HepG2 (cell line): Measurements from ENCODE around the gene CPXM1. TPM values are rescaled to one million over a fixed set of nuclear protein-coding genes. Genes with fewer than 3 reads are reported as not detected.

Source experiments
- ASH2L ChIP-seq: fragments of 300-600, 200-600 bp; sonication (generic); IDR thresholded peaks from 2 replicates; pipeline ENCODE4 v1.7.0; 2017; ENCODE audit warnings: low read depth, mild to moderate bottlenecking, moderate library complexity, mixed read lengths, low read length; ENCODE audit not compliant: insufficient read length
- ATF2 ChIP-seq: sonication (generic); formaldehyde crosslinking; IDR thresholded peaks from 2 replicates; pipeline ENCODE4 v1.4.0; 2020; ENCODE audit warnings: missing genetic modification reagents
- BRCA1 ChIP-seq: sonication (generic); formaldehyde crosslinking; IDR thresholded peaks from 2 replicates; pipeline ENCODE4 v1.4.0; 2020; ENCODE audit warnings: missing genetic modification reagents
- CENPX ChIP-seq: sonication (generic); formaldehyde crosslinking; IDR thresholded peaks from 2 replicates; pipeline ENCODE4 v1.9.0; 2021; ENCODE audit warnings: mild to moderate bottlenecking, missing genetic modification reagents, moderate library complexity
- DPF2 ChIP-seq: sonication (generic); formaldehyde crosslinking; IDR thresholded peaks from 2 replicates; pipeline ENCODE4 v1.4.0; 2020; ENCODE audit warnings: mild to moderate bottlenecking, low read depth, missing genetic modification reagents, borderline replicate concordance
- EED ChIP-seq: sonication (generic); formaldehyde crosslinking; IDR thresholded peaks from 2 replicates; pipeline ENCODE4 v1.5.0; 2020; ENCODE audit warnings: mild to moderate bottlenecking, missing genetic modification reagents
- FOXP4 ChIP-seq: sonication (generic); formaldehyde crosslinking; IDR thresholded peaks from 2 replicates; pipeline ENCODE4 v1.4.0; 2020; ENCODE audit warnings: missing genetic modification reagents
- HIC2 ChIP-seq: sonication (generic); formaldehyde crosslinking; IDR thresholded peaks from 2 replicates; pipeline ENCODE4 v1.9.0; 2022; ENCODE audit warnings: low read depth, missing genetic modification reagents
- NBN ChIP-seq: fragments of 450-650 bp; conservative IDR thresholded peaks from 2 replicates; pipeline ENCODE4 v1.6.1; 2017
- RFX1 ChIP-seq: fragments of 450-650 bp; IDR thresholded peaks from 2 replicates; pipeline ENCODE4 v1.6.1; 2017
- ZBTB1 ChIP-seq: sonication (generic); formaldehyde crosslinking; IDR thresholded peaks from 2 replicates; pipeline ENCODE4 v1.4.0; 2020; ENCODE audit warnings: missing genetic modification reagents, borderline replicate concordance
- ZBTB44 ChIP-seq: sonication (generic); formaldehyde crosslinking; IDR thresholded peaks from 2 replicates; pipeline ENCODE4 v1.4.0; 2020; ENCODE audit warnings: missing genetic modification reagents
- ZFP1 ChIP-seq: IDR thresholded peaks from 2 replicates; pipeline ENCODE4 v1.6.1; 2016
- polyA plus RNA-seq, 8 experiments: library from polyadenylated mRNA; depleted of rRNA in 3 of 8; stranded (reverse) in 7 of 8; unstranded in 1 of 8; fragments of >200 nt; fragmentation: Illumina TruSeq in 4 of 8; extraction: Trizol in 4 of 8; gene quantifications; 2 replicates each; pipeline versions ENCODE4 v1.2.1 to v1.2.3, GENCODE V29; 2011 to 2016; ENCODE audit warnings: low read depth in 4 of 8, missing spikeins in 1 of 8, mixed read lengths in 1 of 8; ENCODE audit not compliant: insufficient read depth in 1 of 8
- total RNA-seq, 5 experiments: library from RNA; depleted of rRNA; stranded (reverse); fragments of >200 nt; fragmentation: Illumina TruSeq; extraction: Trizol; gene quantifications; 2 replicates each; pipeline ENCODE4 v1.2.3, GENCODE V29; 2016; ENCODE audit warnings: low read depth in 1 of 5
- TF ChIP-seq, protein P1 (sequence below): sonication (generic); formaldehyde crosslinking; IDR thresholded peaks from 2 replicates; pipeline ENCODE4 v1.9.0; 2021; ENCODE audit warnings: missing genetic modification reagents, borderline replicate concordance
- TF ChIP-seq, protein P2 (sequence below): sonication (generic); formaldehyde crosslinking; IDR thresholded peaks from 2 replicates; pipeline ENCODE4 v1.4.0; 2020; ENCODE audit warnings: missing genetic modification reagents
- TF ChIP-seq, protein P3 (sequence below): sonication (generic); formaldehyde crosslinking; IDR thresholded peaks from 2 replicates; pipeline ENCODE4 v1.4.0; 2020; ENCODE audit warnings: missing genetic modification reagents; ENCODE audit errors: not compliant biosample characterization
- TF ChIP-seq, protein P4 (sequence below): sonication (generic); formaldehyde crosslinking; IDR thresholded peaks from 2 replicates; pipeline ENCODE4 v1.8.0; 2023; ENCODE audit warnings: mild to moderate bottlenecking, missing genetic modification reagents

The CPXM1 gene
- total and polyA plus RNA-seq, 2 of the 13 experiments (the other 11 are each of a cell fraction or from before 2014, with no cell fraction given) = 0.07 TPM; not detected in 1

GRCh38 chr20:2840138-2840966, 39.9 kb upstream of the CPXM1 start, which contains the start of the genes PCED1A and VPS16 (continued):
- TF ChIP-seq ZBTB44 (CRISPR knock-in tag) = peak; percentile 87
- no peak for TF ChIP-seq NBN
- peak; percentile 46 for TF ChIP-seq FOXP4 (CRISPR knock-in tag)
- TF ChIP-seq ATF2 (CRISPR knock-in tag) = peak; percentile 93
- TF ChIP-seq, protein P1, sequence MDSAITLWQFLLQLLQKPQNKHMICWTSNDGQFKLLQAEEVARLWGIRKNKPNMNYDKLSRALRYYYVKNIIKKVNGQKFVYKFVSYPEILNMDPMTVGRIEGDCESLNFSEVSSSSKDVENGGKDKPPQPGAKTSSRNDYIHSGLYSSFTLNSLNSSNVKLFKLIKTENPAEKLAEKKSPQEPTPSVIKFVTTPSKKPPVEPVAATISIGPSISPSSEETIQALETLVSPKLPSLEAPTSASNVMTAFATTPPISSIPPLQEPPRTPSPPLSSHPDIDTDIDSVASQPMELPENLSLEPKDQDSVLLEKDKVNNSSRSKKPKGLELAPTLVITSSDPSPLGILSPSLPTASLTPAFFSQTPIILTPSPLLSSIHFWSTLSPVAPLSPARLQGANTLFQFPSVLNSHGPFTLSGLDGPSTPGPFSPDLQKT (CRISPR knock-in tag) = no peak; the same call in 1 of the 2 replicates
- TF ChIP-seq, protein P2, sequence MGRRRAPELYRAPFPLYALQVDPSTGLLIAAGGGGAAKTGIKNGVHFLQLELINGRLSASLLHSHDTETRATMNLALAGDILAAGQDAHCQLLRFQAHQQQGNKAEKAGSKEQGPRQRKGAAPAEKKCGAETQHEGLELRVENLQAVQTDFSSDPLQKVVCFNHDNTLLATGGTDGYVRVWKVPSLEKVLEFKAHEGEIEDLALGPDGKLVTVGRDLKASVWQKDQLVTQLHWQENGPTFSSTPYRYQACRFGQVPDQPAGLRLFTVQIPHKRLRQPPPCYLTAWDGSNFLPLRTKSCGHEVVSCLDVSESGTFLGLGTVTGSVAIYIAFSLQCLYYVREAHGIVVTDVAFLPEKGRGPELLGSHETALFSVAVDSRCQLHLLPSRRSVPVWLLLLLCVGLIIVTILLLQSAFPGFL = 0 out of 2 replicates have a peak, but pooled peaks have one; percentile 49
- TF ChIP-seq RFX1 = no peak
- TF ChIP-seq, protein P3, sequence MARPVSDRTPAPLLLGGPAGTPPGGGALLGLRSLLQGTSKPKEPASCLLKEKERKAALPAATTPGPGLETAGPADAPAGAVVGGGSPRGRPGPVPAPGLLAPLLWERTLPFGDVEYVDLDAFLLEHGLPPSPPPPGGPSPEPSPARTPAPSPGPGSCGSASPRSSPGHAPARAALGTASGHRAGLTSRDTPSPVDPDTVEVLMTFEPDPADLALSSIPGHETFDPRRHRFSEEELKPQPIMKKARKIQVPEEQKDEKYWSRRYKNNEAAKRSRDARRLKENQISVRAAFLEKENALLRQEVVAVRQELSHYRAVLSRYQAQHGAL = no peak
- TF ChIP-seq CENPX (CRISPR knock-in tag) = no peak
- no peak for TF ChIP-seq ZBTB1 (CRISPR knock-in tag)
- peak; percentile 14; the same call in 1 of the 2 replicates for TF ChIP-seq DPF2 (CRISPR knock-in tag)
- TF ChIP-seq ZFP1 (CRISPR knock-in tag) = no peak
- TF ChIP-seq BRCA1 (CRISPR knock-in tag) = peak; percentile 94
- peak; percentile 85 for TF ChIP-seq HIC2 (CRISPR knock-in tag)
- peak; percentile 96; the same call in 1 of the 2 replicates for TF ChIP-seq EED (CRISPR knock-in tag)
- TF ChIP-seq ASH2L = peak; percentile 89
- TF ChIP-seq, protein P4, sequence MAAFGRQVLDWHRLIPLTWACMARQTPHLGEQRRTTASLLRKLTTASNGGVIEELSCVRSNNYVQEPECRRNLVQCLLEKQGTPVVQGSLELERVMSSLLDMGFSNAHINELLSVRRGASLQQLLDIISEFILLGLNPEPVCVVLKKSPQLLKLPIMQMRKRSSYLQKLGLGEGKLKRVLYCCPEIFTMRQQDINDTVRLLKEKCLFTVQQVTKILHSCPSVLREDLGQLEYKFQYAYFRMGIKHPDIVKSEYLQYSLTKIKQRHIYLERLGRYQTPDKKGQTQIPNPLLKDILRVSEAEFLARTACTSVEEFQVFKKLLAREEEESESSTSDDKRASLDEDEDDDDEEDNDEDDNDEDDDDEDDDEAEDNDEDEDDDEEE = peak; percentile 97
